Left ventricle myocardium inferior (tissue), 1 donor: ENCODE data around the gene MRPS23. TPM values are rescaled to one million over a fixed set of nuclear protein-coding genes. Genes with fewer than 3 reads are reported as not detected.
"Not testable (repeated sequence)": the region's sequence is repeated elsewhere in the genome, so short reads cannot be mapped to it uniquely, and the experiment has no call there.

Source experiments
- DNase-seq: peaks from one replicate; pipeline ENCODE4 v3.0.0-alpha.2; 2020
- H3K27ac ChIP-seq: fragments of 200-600 bp; replicated peaks from 2 replicates; pipeline ENCODE4 v1.8.0; 2021
- H3K27me3 ChIP-seq: fragments of 200-600 bp; 2 replicates; pipeline ENCODE4 v1.8.0; 2021; ENCODE audit warnings: low read depth
- H3K36me3 ChIP-seq: fragments of 200-600 bp; 2 replicates; pipeline ENCODE4 v1.8.0; 2021
- H3K4me1 ChIP-seq: fragments of 200-600 bp; 2 replicates; pipeline ENCODE4 v1.8.0; 2021
- H3K4me3 ChIP-seq: fragments of 200-600 bp; 2 replicates; pipeline ENCODE4 v1.8.0; 2021; ENCODE audit warnings: mild to moderate bottlenecking, moderate library complexity
- H3K9me3 ChIP-seq: fragments of 200-600 bp; replicated peaks from 2 replicates; pipeline ENCODE4 v1.8.0; 2021
- CTCF ChIP-seq: fragments of 200-600 bp; IDR thresholded peaks from 2 replicates; pipeline ENCODE4 v1.8.0; 2021; ENCODE audit warnings: antibody characterized with exemption, mild to moderate bottlenecking, borderline replicate concordance
- intact Hi-C: fragments of 100-400 bp; cut with micrococcal nuclease; formaldehyde crosslinking; loops from one replicate; pipeline ENCODE4 v1.11.0; 2022
- total RNA-seq: library from RNA; stranded (reverse); fragmentation: NEBNext Ultra II Directional; extraction: Animal tissue kit (Norgen Biotek cat#: 25700); gene quantifications from one replicate; pipeline ENCODE4 v1.2.1, GENCODE V29; 2021
- donor health status: DM: no; HTN: yes; CAD: no; lungs with severe emphysema.

The MRPS23 gene
- total RNA-seq, 1 donor from 2014 or later: 89.4 TPM

DNA sequence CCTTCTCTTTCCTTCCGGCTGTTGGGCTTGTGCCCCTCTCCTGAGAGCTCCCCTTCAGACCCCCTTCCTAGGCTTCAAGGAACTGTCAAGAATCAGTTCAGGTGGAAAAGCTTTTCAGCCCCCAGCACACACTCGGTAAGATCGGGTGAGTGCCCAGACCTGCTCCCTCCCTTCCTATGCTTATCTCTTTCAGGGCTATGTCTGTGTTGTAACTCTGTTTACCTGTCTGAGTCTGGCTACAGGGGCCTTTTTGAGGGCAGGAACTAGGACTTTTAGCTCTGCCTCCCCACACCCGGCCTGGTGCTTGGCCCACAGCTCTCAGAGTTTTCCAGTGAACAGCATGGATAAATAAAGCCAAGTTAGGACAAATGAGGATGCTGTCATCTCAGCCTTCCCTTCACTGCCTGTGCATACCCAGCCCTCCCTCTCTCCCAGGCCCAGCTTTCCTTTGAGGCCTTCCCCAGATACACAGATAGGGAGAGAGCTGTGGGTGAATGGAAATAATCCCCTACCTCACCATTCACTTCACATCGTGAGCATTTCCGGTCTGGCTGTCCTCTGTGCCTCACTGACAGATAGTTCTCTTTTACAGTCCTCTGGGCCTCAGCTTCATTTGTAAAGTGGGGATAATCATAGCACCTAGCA lies 5.7 kb upstream of the MRPS23 start:
- Histone ChIP-seq H3K4me3 (no peak overlapping the region), H3K27me3 (no peaks in the 10 kb centered on the region), H3K9me3 (no peaks in the 10 kb centered on the region), H3K4me1 (peaks cover 70% of the 10 kb centered on the region), H3K27ac (peak overlapping the region; percentile 97), H3K36me3 (no peaks in the 10 kb centered on the region)
- intact Hi-C loops: loop anchor here (10.0 kb wide), 1 partner anchor 259 kb away; no protein-coding TSS in a partner anchor
- no peak for TF ChIP-seq CTCF
- no peak for DNase-seq

DNA sequence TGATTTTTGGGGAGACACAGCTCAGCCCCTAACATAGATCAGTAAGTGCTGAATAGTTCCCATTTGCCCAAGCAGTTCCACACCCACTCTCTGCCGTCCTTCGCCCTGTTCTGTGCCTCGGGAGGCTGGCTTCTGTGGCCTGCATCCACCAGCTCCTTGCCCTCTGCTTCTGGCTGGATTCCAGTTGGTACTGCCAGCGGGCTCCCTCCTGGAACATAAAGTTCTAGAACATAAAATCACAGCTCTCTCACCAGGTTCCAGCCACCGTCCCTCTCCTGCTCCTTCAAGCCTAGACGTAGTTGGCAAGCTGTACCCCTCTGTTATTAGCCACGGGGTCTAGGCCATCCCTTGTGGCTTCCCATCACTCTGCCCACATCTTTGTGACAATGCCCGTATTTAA lies 3.9 kb upstream of the MRPS23 start:
- H3K9me3 ChIP-seq: no peaks in the 10 kb centered on the region
- H3K4me3 ChIP-seq: no peak overlapping the region
- H3K36me3 ChIP-seq: peaks cover 1% of the 10 kb centered on the region
- TF ChIP-seq CTCF: no peak
- DNase-seq: peak; percentile 59
- peak overlapping the region; percentile 97 for H3K27ac ChIP-seq
- H3K27me3 ChIP-seq: no peaks in the 10 kb centered on the region
- intact Hi-C loops: loop anchor here (10.0 kb wide), 1 partner anchor 261 kb away; no protein-coding TSS in a partner anchor
- peaks cover 76% of the 10 kb centered on the region for H3K4me1 ChIP-seq

- no peaks in the 10 kb centered on the region for H3K27me3 ChIP-seq
- peak overlapping the region; percentile 97 for H3K27ac ChIP-seq
- DNase-seq: no peak
- H3K36me3 ChIP-seq: peaks cover 9% of the 10 kb centered on the region
- no peak overlapping the region for H3K4me3 ChIP-seq
- no peak for TF ChIP-seq CTCF
- intact Hi-C loops: loop anchor here (10.0 kb wide), 1 partner anchor 262 kb away; no protein-coding TSS in a partner anchor
- H3K4me1 ChIP-seq: peaks cover 80% of the 10 kb centered on the region
- no peaks in the 10 kb centered on the region for H3K9me3 ChIP-seq
These were observed 3.1 kb upstream of the MRPS23 start for GRCh38 chr17:57852955-57853328.

DNA sequence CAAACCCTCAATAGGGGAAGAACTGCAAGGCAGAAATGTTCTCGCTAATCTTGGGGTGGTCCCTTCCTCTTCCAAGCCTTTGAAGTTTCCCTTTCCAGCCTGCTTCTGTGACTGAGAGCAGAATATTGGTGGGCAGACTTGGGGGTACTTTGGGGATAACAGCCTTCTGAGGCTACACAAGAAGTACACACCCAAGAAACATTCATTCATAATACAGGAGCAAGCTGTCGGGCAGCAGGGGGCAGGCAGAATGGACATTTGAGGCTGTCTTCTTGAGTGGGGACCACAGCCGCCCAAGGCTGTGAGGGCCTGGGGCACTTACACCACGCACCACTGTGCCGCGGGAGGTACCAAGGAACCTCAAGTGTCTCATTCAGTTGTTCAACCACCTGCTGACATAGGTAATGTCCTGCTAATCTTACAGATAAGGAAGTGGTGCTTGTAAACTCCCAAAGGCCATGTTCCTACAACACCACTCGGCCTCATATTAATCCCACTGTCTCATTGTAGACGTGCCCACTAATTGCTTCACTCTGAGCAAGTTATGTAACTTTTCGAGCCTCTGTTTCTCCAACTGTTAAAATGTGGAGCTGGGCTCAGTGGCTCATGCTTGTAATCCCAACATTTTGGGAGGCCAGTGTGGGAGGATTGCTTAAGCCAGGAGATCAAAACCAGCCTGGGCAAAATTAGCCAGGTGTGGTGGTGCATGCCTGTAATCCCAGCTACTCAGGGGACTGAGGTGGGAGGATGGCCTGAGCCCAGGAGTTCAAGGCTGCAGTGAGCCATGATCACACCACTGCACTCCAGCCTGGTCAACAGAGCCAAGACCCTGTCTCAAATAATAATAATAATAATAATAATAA lies 2.5 kb upstream of the MRPS23 start:
- H3K27me3 ChIP-seq: no peaks in the 10 kb centered on the region
- H3K36me3 ChIP-seq: peaks cover 13% of the 10 kb centered on the region
- peak overlapping the region; percentile 97 for H3K27ac ChIP-seq
- no peak for DNase-seq
- TF ChIP-seq CTCF: no peak
- H3K4me3 ChIP-seq: peak overlapping the region; percentile 99
- peaks cover 78% of the 10 kb centered on the region for H3K4me1 ChIP-seq
- intact Hi-C loops: loop anchor here (10.0 kb wide), 1 partner anchor 262 kb away; no protein-coding TSS in a partner anchor
- no peaks in the 10 kb centered on the region for H3K9me3 ChIP-seq

DNA sequence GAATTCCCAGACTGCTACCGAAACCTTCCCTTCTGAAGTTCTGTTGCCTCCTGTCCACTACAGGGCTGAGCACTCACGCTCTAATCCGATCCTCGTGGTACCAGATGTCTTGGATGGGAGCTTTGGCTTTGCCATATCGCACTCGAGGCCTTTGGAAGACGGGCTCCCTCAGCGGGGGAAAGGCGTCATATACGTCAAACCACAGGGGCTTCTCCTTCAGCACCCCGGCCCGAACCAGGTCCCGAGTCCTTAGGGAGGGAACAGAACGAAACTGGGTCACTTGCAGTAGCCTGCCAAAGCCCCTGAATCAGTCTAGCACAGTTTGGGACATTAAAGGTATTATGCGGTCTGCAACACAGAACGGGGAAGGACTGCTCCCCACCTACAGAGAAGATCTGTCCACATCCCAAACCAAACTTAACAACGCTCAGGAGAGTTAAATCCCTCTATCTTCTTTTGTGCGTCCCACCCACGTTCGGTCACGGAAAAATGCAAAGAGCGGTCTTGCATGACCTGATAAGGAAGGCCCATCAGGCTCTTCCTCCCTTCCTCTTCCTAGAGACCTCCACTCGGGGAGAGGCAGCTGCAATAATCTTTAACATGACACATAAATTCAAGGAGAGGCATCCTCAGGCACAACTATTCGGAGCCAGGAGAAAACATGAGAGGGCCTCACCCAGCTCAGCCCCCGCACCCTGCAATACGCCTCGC lies 526 bp downstream of the MRPS23 start:
- no peak for DNase-seq
- Histone ChIP-seq H3K36me3 (peaks cover 27% of the 10 kb centered on the region), H3K27ac (peak overlapping the region; percentile 97), H3K9me3 (no peaks in the 10 kb centered on the region), H3K4me3 (peak overlapping the region; percentile 99), H3K27me3 (no peaks in the 10 kb centered on the region), H3K4me1 (peaks cover 81% of the 10 kb centered on the region)
- intact Hi-C loops: no loop called here
- no peak for TF ChIP-seq CTCF

- intact Hi-C loops, DNase-seq, H3K27me3 ChIP-seq, H3K9me3 ChIP-seq: not testable (repeated sequence)
- Histone ChIP-seq H3K27ac (peak overlapping the region; percentile 97), H3K4me1 (peaks cover 76% of the 10 kb centered on the region), H3K36me3 (peaks cover 27% of the 10 kb centered on the region), H3K4me3 (peak overlapping the region; percentile 53)
These were observed 3.5 kb downstream of the MRPS23 start for GRCh38 chr17:57846056-57846945.
